GM12878 (cell line): ENCODE results near the gene RSPO4. TPM values are rescaled to one million over a fixed set of nuclear protein-coding genes. Genes with fewer than 3 reads are reported as not detected.

Experiments used
- ATAC-seq: fragments of 200-7000 bp; cut with Tn5 transposase; 3 replicates; pipeline ENCODE4 v1.9.1; 2020; ENCODE audit warnings: mild to moderate bottlenecking, moderate library complexity
- BruUV-seq: library from RNA; stranded (reverse); fragments of 400-500 nt; replicated peaks from 2 replicates; lab custom pipeline; 2021; lab: Mats Ljungman, UMichigan
- CTCF ChIA-PET: fragments of 300-600 bp; sonication (Branson Sonifier 250); formaldehyde crosslinking; extraction: SDS; loops from one replicate; lab custom pipeline; 2021; ENCODE audit warnings: inconsistent platforms; lab: Yijun Ruan, JAX
- POLR2A ChIA-PET: fragments of 350-600 bp; formaldehyde crosslinking; extraction: SDS; loops from one replicate; lab custom pipeline; 2021; ENCODE audit warnings: inconsistent platforms; lab: Charles Lee
- RAD21 ChIA-PET: fragments of 300-600 bp; sonication (Branson Sonifier 250); formaldehyde crosslinking; loops from one replicate; lab custom pipeline; 2023; ENCODE audit warnings: antibody characterized with exemption; ENCODE audit not compliant: unreplicated experiment; lab: Charles Lee
- SMC1A ChIA-PET: fragments of 300-600 bp; sonication (Branson Sonifier 250); formaldehyde crosslinking; loops from one replicate; lab custom pipeline; 2023; ENCODE audit not compliant: unreplicated experiment, uncharacterized antibody; lab: Charles Lee
- DNase-seq: peaks from one replicate; pipeline ENCODE4 v3.0.0-alpha.2; 2011; ENCODE audit warnings: low read depth, low spot score
- FAIRE-seq: peaks from 3 replicates; lab custom pipeline; 2011; peaks lifted over from hg19 to GRCh38; lab: Jason Lieb, UNC
- H2AFZ ChIP-seq: 2 replicates; pipeline ENCODE4 v1.6.0; 2011; ENCODE audit warnings: low read depth, low read length, control low read depth; ENCODE audit not compliant: control insufficient read depth
- H3K27ac ChIP-seq: 2 replicates; pipeline ENCODE4 v1.5.1; 2011; ENCODE audit warnings: control low read depth; ENCODE audit not compliant: control insufficient read depth, insufficient read depth
- H3K27me3 ChIP-seq, 2 experiments: replicated peaks in 1 of 2; 2 replicates each; pipeline versions ENCODE4 v1.6.0 to v1.6.1; 2011; ENCODE audit warnings: low read length in 1 of 2; ENCODE audit not compliant: control insufficient read depth in 2 of 2, insufficient read depth in 2 of 2
- H3K36me3 ChIP-seq, 2 experiments: 2 replicates each; pipeline ENCODE4 v1.5.1; 2011; ENCODE audit warnings: low read length in 1 of 2; ENCODE audit not compliant: control insufficient read depth in 2 of 2, insufficient read depth in 2 of 2
- H3K4me1 ChIP-seq: 2 replicates; pipeline ENCODE4 v1.6.1; 2011; ENCODE audit warnings: mild to moderate bottlenecking, low read length, moderate library complexity, mixed read lengths; ENCODE audit not compliant: control insufficient read depth, insufficient read depth
- H3K4me2 ChIP-seq: 2 replicates; pipeline ENCODE4 v1.6.0; 2011; ENCODE audit warnings: control low read depth; ENCODE audit not compliant: control insufficient read depth, insufficient read depth
- H3K4me3 ChIP-seq: fragments of 200-600 bp; sonication (generic); 2 replicates; pipeline ENCODE4 v1.5.1; 2016
- H3K79me2 ChIP-seq: 2 replicates; pipeline ENCODE4 v1.6.0; 2011; ENCODE audit warnings: low read length; ENCODE audit not compliant: control insufficient read depth, insufficient read depth
- H3K9ac ChIP-seq: 2 replicates; pipeline ENCODE4 v1.8.0; 2011; ENCODE audit warnings: low read length, control low read depth, mixed read lengths; ENCODE audit not compliant: control insufficient read depth, insufficient read depth
- H3K9me3 ChIP-seq: replicated peaks from 3 replicates; pipeline ENCODE4 v1.5.1; 2011; ENCODE audit warnings: mild to moderate bottlenecking, low read length; ENCODE audit not compliant: control insufficient read depth, insufficient read depth
- H4K20me1 ChIP-seq: 2 replicates; pipeline ENCODE4 v1.6.0; 2011; ENCODE audit not compliant: control insufficient read depth, insufficient read depth
- ASH2L ChIP-seq: fragments of 300-600, 200-600 bp; sonication (generic); IDR thresholded peaks from 2 replicates; pipeline ENCODE4 v1.6.1; 2017; ENCODE audit warnings: low read depth, mild to moderate bottlenecking, borderline replicate concordance
- BMI1 ChIP-seq: fragments of 450-650 bp; IDR thresholded peaks from 2 replicates; pipeline ENCODE4 v1.6.1; 2016; ENCODE audit warnings: mild to moderate bottlenecking, moderate library complexity, borderline replicate concordance
- CREM ChIP-seq: IDR thresholded peaks from 2 replicates; pipeline ENCODE4 v1.6.1; 2014; ENCODE audit warnings: antibody characterized with exemption, low read depth
- FOXK2 ChIP-seq: fragments of 450-650 bp; IDR thresholded peaks from 2 replicates; pipeline ENCODE4 v1.6.1; 2017; ENCODE audit warnings: mild to moderate bottlenecking, moderate library complexity
- GABPA ChIP-seq: IDR thresholded peaks from 2 replicates; pipeline ENCODE4 v1.6.1; 2014; ENCODE audit warnings: antibody characterized with exemption, low read depth, mild to moderate bottlenecking, inconsistent platforms
- HCFC1 ChIP-seq: fragments of 150-350 bp; IDR thresholded peaks from 2 replicates; pipeline ENCODE4 v1.6.1; 2014; ENCODE audit warnings: low read length
- PAX5 ChIP-seq: IDR thresholded peaks from 2 replicates; pipeline ENCODE4 v1.6.1; 2011; ENCODE audit warnings: low read depth, low read length, borderline replicate concordance
- RBBP5 ChIP-seq: fragments of 200-600 bp; sonication (generic); conservative IDR thresholded peaks from 2 replicates; pipeline ENCODE4 v1.6.1; 2016
- SIX5 ChIP-seq: IDR thresholded peaks from 2 replicates; pipeline ENCODE4 v1.6.1; 2011; ENCODE audit warnings: mild to moderate bottlenecking, low read depth, low read length, moderate library complexity; ENCODE audit not compliant: severe bottlenecking
- SRF ChIP-seq, 2 experiments: IDR thresholded peaks; 2 replicates each; pipeline ENCODE4 v1.6.1; 2011; ENCODE audit warnings: low read depth in 2 of 2, low read length in 2 of 2, mild to moderate bottlenecking in 1 of 2, moderate library complexity in 1 of 2
- ZBED1 ChIP-seq: IDR thresholded peaks from 2 replicates; pipeline ENCODE4 v1.6.1; 2016; ENCODE audit warnings: borderline replicate concordance
- WGBS: methylation state at CpG from one replicate; pipeline ENCODE4 v1.1.6; 2016; ENCODE audit warnings: low lambda C conversion rate; ENCODE audit not compliant: insufficient replicate concordance, insufficient coverage; ENCODE audit errors: missing lambda C conversion rate; 5-methylcytosine and 5-hydroxymethylcytosine counted together
- in situ Hi-C: fragments of 300-500 bp; cut with MboI; formaldehyde crosslinking; loops from 9 replicates; pipeline ENCODE4 v1.14.3; 2018; ENCODE audit warnings: mixed read lengths
- intact Hi-C: fragments of 100-400 bp; cut with micrococcal nuclease; formaldehyde crosslinking; loops from one replicate; pipeline ENCODE4 v1.14.2; 2022; ENCODE audit not compliant: unreplicated experiment
- polyA plus RNA-seq, 11 experiments: library from polyadenylated mRNA; depleted of rRNA in 4 of 11; unstranded in 6 of 11; stranded (reverse) in 5 of 11; fragments of >200 nt; fragmentation: Nextera tagmentation in 4 of 11; fragmentation: Illumina TruSeq in 1 of 11; extraction: Ambion mirVana in 4 of 11; extraction: Trizol in 1 of 11; gene quantifications; 1 replicate in 1 of 11; 2 replicates in 10 of 11; pipeline versions ENCODE4 v1.2.1 to v1.2.3, GENCODE V29; 2011 to 2016; ENCODE audit warnings: inconsistent platforms in 2 of 11, missing spikeins in 2 of 11, low read depth in 1 of 11
- total RNA-seq, 4 experiments: library from RNA; depleted of rRNA in 3 of 4; stranded (reverse); fragments of >200 nt in 3 of 4; fragmentation: Illumina TruSeq in 1 of 4; extraction: Trizol in 1 of 4; gene quantifications; 2 replicates each; pipeline versions ENCODE4 v1.2.1 to v1.2.3, GENCODE V29; 2013 to 2021
- TF ChIP-seq, protein P1 (sequence below): IDR thresholded peaks from 2 replicates; pipeline ENCODE4 v1.6.1; 2011; ENCODE audit warnings: borderline replicate concordance, low read depth, mild to moderate bottlenecking, moderate library complexity, low read length; ENCODE audit not compliant: insufficient read depth, poor library complexity, severe bottlenecking
- TF ChIP-seq, protein P2 (sequence below): IDR thresholded peaks from 2 replicates; pipeline ENCODE4 v1.6.1; 2012; ENCODE audit warnings: low read depth, low read length, improper control_type of control experiment
- TF ChIP-seq, protein P3 (sequence below): fragments of 450-650 bp; IDR thresholded peaks from 2 replicates; pipeline ENCODE4 v1.6.1; 2017; ENCODE audit warnings: borderline replicate concordance
- TF ChIP-seq, protein P4 (sequence below), 3 experiments: IDR thresholded peaks in 2 of 3; conservative IDR thresholded peaks in 1 of 3; 2 replicates each; pipeline ENCODE4 v1.5.1; 2011; ENCODE audit warnings: low read depth in 3 of 3, low read length in 3 of 3, mild to moderate bottlenecking in 3 of 3, control low read depth in 2 of 3, moderate library complexity in 2 of 3, inconsistent platforms in 1 of 3, mixed read lengths in 1 of 3; ENCODE audit not compliant: control insufficient read depth in 2 of 3, insufficient read depth in 1 of 3; ENCODE audit errors: extremely low read depth in 1 of 3

The RSPO4 gene
- total and polyA plus RNA-seq, 10 of the 15 experiments (the other 5 are each of a cell fraction or from before 2014, with no cell fraction given) = 0.06 TPM; not detected in 9

DNA sequence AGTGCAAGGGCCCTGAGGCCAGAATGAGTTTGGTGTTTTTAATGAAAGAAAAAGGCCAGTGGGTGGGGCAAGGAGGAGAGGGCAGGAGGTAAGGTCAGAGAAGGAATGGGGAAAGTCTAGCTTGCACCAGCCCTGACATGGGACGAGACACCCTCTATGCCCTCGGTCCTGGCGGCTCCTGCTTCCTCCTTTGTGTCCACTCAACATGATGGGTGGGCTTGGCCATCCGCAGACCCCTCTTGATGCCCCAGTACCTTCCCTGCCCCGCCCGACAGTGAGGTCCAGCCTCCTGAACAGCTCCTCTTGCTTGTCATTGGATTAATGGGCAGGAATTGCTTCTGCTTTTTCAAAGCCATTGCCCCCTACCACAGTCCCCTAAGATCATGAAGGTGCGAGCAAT is 52.4 kb downstream of the RSPO4 start:
- CTCF ChIA-PET = no interaction called here
- ATAC-seq (no peak), FAIRE-seq (no peak), DNase-seq (no peak)
- SMC1A ChIA-PET = no interaction called here
- RAD21 ChIA-PET = no interaction called here
- TF ChIP-seq, protein P1, sequence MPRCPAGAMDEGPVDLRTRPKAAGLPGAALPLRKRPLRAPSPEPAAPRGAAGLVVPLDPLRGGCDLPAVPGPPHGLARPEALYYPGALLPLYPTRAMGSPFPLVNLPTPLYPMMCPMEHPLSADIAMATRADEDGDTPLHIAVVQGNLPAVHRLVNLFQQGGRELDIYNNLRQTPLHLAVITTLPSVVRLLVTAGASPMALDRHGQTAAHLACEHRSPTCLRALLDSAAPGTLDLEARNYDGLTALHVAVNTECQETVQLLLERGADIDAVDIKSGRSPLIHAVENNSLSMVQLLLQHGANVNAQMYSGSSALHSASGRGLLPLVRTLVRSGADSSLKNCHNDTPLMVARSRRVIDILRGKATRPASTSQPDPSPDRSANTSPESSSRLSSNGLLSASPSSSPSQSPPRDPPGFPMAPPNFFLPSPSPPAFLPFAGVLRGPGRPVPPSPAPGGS = no peak
- TF ChIP-seq SIX5 (no peak), RBBP5 (no peak), SRF (IDR thresholded peaks at IDR 0.05; ENCODE audit: low read depth in 2 of 2, low read length in 2 of 2) (no peak), BMI1 (no peak), ZBED1 (no peak), HCFC1 (no peak), CREM (no peak), GABPA (no peak), PAX5 (no peak), FOXK2 (no peak), ASH2L (no peak)
- TF ChIP-seq, protein P2, sequence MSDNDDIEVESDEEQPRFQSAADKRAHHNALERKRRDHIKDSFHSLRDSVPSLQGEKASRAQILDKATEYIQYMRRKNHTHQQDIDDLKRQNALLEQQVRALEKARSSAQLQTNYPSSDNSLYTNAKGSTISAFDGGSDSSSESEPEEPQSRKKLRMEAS = no peak
- TF ChIP-seq, protein P3, sequence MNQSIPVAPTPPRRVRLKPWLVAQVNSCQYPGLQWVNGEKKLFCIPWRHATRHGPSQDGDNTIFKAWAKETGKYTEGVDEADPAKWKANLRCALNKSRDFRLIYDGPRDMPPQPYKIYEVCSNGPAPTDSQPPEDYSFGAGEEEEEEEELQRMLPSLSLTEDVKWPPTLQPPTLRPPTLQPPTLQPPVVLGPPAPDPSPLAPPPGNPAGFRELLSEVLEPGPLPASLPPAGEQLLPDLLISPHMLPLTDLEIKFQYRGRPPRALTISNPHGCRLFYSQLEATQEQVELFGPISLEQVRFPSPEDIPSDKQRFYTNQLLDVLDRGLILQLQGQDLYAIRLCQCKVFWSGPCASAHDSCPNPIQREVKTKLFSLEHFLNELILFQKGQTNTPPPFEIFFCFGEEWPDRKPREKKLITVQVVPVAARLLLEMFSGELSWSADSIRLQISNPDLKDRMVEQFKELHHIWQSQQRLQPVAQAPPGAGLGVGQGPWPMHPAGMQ = no peak
- TF ChIP-seq, protein P4, sequence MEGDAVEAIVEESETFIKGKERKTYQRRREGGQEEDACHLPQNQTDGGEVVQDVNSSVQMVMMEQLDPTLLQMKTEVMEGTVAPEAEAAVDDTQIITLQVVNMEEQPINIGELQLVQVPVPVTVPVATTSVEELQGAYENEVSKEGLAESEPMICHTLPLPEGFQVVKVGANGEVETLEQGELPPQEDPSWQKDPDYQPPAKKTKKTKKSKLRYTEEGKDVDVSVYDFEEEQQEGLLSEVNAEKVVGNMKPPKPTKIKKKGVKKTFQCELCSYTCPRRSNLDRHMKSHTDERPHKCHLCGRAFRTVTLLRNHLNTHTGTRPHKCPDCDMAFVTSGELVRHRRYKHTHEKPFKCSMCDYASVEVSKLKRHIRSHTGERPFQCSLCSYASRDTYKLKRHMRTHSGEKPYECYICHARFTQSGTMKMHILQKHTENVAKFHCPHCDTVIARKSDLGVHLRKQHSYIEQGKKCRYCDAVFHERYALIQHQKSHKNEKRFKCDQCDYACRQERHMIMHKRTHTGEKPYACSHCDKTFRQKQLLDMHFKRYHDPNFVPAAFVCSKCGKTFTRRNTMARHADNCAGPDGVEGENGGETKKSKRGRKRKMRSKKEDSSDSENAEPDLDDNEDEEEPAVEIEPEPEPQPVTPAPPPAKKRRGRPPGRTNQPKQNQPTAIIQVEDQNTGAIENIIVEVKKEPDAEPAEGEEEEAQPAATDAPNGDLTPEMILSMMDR (IDR thresholded peaks at IDR 0.05 in 2 of 3, conservative IDR thresholded peaks at IDR 0.05 in 1 of 3; ENCODE audit: control insufficient read depth in 2 of 3, extremely low read depth in 1 of 3, insufficient read depth in 1 of 3, low read depth in 3 of 3, low read length in 3 of 3) = no peak
- no peak overlapping the region for H3K4me2 ChIP-seq
- H3K9ac ChIP-seq = no peak overlapping the region
- POLR2A ChIA-PET = no interaction called here
- H3K36me3 ChIP-seq = no peaks in the 10 kb centered on the region
- H3K9me3 ChIP-seq = no peaks in the 10 kb centered on the region
- in situ Hi-C loops (no loop called here), intact Hi-C loops (no loop called here)
- no peak overlapping the region for H2AFZ ChIP-seq
- H3K27me3 ChIP-seq = no peaks in the 10 kb centered on the region; a peak in 1 of 4 replicates
- 13% methylated on average over 7 of the region's 7 CpGs for WGBS
- no peak overlapping the region for H3K27ac ChIP-seq
- H4K20me1 ChIP-seq = no peaks in the 10 kb centered on the region
- H3K4me3 ChIP-seq = no peak overlapping the region
- no peaks in the 10 kb centered on the region for H3K4me1 ChIP-seq
- no TSS peak for BruUV-seq
- no peaks in the 10 kb centered on the region for H3K79me2 ChIP-seq
